OCI-LY1 (cell line): Measurements from ENCODE around the gene ME3.

Experiments used
- EZH2 ChIP-seq: fragments of 200-600 bp; sonication (generic), shearing (Covaris generic); IDR thresholded peaks from 2 replicates; pipeline ENCODE4 v1.8.0; 2017; ENCODE audit warnings: borderline replicate concordance, mixed run types, mild to moderate bottlenecking, antibody characterized with exemption, low read length, moderate library complexity, mixed read lengths
- TF ChIP-seq, protein P1 (sequence below): fragments of 200-600 bp; sonication (generic), shearing (Covaris generic); IDR thresholded peaks from 2 replicates; pipeline ENCODE4 v1.5.1; 2017; ENCODE audit warnings: mild to moderate bottlenecking, antibody characterized with exemption, low read length, moderate library complexity, mixed read lengths

DNA sequence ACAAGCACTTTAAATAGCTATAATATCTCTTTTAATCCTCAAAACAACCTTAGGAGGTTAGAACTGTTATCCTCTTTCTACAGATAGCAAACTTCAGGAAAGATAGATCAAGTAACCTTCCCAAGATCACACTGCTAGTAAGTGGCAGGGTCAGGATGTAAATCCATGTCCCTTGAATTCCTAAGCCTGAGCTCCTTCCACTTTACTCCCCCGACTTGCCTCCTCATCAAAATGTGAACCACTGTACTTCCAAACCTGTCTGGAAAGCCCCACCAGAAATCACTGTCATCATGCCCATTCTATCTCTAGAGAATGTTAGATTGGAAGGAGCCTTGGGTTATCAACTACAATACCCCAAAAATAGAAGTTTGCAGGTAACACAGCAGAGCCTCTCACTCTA is 33.7 kb downstream of the ME3 start:
- no peak for TF ChIP-seq EZH2
- TF ChIP-seq, protein P1, sequence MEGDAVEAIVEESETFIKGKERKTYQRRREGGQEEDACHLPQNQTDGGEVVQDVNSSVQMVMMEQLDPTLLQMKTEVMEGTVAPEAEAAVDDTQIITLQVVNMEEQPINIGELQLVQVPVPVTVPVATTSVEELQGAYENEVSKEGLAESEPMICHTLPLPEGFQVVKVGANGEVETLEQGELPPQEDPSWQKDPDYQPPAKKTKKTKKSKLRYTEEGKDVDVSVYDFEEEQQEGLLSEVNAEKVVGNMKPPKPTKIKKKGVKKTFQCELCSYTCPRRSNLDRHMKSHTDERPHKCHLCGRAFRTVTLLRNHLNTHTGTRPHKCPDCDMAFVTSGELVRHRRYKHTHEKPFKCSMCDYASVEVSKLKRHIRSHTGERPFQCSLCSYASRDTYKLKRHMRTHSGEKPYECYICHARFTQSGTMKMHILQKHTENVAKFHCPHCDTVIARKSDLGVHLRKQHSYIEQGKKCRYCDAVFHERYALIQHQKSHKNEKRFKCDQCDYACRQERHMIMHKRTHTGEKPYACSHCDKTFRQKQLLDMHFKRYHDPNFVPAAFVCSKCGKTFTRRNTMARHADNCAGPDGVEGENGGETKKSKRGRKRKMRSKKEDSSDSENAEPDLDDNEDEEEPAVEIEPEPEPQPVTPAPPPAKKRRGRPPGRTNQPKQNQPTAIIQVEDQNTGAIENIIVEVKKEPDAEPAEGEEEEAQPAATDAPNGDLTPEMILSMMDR: no peak
